ENCODE results near the gene GALNT1.
A peak's percentile ranks its signal among the peaks of the same experiment; 100 is the strongest.

GALNT1 gene

DNA sequence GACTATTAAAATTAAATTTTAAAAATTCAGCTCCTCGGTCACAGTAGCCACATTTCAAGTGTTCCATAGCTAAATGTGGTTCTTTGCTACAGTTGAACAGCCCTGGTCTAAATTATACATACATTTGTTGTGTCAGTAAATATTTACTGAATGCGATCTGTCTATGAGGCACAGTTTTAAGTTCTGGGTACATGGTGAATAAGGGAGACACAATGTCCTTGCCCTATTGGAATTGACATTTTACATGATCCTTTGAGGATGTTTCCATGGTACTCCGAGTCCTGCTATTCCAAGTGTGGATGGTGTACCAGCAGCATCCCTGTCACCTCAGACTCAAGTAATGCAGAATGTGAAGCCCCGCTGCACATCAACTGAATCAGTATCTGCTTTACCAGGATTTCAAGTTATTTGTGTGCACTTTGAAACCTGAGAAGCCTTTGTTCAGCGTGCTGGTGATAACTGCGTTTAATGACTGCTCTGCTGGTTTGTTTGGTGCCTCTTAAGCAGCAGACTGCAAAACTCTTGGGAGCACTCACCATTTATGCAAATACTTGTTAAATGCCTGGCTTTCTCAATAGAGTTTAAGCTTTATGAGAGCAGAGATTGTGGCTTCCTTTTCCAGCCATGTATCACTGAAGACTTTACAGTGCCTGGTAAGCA, 1.5 kb downstream of the GALNT1 start:
- DNase-seq (ENCODE audit: low read depth in 2 of 2), result no peak

DNA sequence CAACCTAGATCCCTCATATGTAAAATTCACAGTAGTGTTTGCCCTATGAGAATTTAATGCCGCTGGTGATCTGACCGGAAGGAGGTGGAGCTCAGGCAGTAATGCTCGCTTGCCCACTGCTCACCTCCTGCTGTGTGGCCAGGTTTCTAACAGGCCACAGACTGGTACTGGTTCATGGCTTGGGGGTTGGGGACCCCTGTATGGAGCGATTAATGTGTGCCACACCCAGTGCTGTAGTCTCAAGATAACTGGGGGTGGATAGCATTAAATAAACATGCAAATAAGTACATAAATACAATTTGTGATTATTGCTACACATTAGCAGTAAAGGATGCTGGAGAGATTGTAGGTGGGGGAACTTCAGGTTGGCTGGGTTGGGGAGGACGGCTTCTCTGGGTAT, 3.2 kb downstream of the GALNT1 start:
- DNase-seq (ENCODE audit: low read depth in 2 of 2), result no peak

GRCh38 chr18:35585608-35586007, 4.1 kb downstream of the GALNT1 start:
- DNase-seq (ENCODE audit: low read depth in 2 of 2), result no peak

GRCh38 chr18:35588122-35588521, 6.6 kb downstream of the GALNT1 start:
- DNase-seq (ENCODE audit: low read depth in 2 of 2), result no peak

GRCh38 chr18:35588995-35589394, 7.5 kb downstream of the GALNT1 start:
- DNase-seq (ENCODE audit: low read depth in 2 of 2), result no peak

DNA sequence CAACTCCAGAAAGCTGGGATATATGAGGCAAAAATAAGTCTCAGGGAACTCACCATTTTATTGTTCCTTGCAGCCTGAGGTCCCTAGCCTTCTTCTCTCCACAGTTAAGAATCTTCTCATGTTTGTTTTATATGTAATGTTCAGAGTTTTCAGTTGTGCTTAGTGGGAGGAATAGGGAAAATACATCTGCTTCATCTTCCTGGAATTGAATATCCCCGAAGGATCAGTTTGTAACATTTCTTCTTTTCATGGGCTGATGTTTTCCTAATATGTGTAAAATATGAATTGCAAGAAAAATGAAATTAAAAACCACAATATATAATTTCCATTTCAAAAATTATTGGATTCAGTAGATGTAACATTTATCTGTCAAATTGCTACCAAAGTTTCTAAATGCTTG, 8.0 kb downstream of the GALNT1 start:
- DNase-seq (ENCODE audit: low read depth in 2 of 2), result no peak

- no peak for DNase-seq (ENCODE audit: low read depth in 2 of 2)
Observed at GRCh38 chr18:35590935-35591334, 9.4 kb downstream of the GALNT1 start.

DNA sequence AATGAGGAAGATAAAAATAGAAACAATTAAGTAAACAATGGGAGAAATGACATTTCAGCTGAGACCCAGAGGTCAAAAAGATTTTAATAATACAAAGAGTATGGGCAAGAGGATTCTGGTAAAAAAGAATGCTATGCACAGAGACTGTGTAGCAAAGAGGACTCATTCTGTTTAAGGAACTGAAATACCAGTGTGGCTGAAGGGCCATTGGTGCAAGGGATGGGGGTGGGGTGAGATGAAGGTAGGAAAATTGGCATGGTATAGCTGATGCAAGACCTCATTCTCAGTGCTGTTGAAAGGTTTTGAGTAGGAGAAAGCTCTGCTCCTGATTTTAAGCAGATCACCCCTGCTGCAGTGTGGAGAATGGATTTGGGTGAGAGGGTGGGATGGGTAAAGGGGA, 10.8 kb downstream of the GALNT1 start:
- DNase-seq (ENCODE audit: low read depth in 2 of 2), result no peak

GRCh38 chr18:35593859-35594258, 12.3 kb downstream of the GALNT1 start:
- DNase-seq (ENCODE audit: low read depth in 2 of 2), result no peak

- DNase-seq (ENCODE audit: low read depth in 2 of 2), result no peak
Observed at GRCh38 chr18:35597758-35598157, 16.2 kb downstream of the GALNT1 start.

- DNase-seq (ENCODE audit: low read depth in 2 of 2), result no peak
Observed at GRCh38 chr18:35602193-35602820, 20.8 kb downstream of the GALNT1 start.

GRCh38 chr18:35603008-35603407, 21.5 kb downstream of the GALNT1 start:
- DNase-seq (ENCODE audit: low read depth in 2 of 2), result no peak

GRCh38 chr18:35603528-35603927, 22.0 kb downstream of the GALNT1 start:
- no peak for DNase-seq (ENCODE audit: low read depth in 2 of 2)

- DNase-seq (ENCODE audit: low read depth in 2 of 2), result no peak
Observed at GRCh38 chr18:35604369-35604768, 22.8 kb downstream of the GALNT1 start.

DNA sequence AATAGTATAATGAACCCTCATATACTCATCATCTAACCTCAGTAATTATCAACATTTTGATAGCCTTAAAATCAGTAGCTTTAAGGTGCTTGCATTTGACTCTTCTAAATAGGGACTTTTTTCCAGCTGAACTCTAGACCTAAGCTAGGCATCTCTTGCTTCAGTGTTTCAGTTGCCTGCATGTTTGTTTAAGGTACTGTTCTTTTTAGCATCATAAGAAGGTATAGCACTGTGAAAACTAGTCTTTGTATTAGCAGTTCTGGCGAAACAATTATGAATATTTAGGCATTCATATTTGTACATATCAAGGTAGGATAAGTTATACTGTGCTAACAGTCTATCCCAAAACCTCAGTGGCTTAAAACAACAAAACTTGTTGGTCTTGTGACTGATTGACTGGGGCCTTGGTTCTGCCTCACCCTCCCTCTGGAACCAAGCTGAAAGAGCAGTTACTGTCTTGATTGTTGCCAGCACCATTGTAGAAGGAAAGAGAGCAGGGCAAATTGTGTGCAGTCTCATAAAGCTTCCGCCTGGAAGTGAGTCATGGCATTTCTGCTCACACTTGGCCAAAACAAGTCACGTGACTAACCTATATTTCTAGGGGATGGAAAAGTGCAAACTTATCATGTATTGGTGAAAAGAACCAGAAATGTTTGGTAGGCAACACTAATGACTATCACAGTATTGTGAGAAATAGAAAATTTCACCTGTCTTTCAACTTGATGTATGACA, 24.3 kb downstream of the GALNT1 start:
- no peak for DNase-seq (ENCODE audit: low read depth in 2 of 2)

- DNase-seq (ENCODE audit: low read depth in 2 of 2), result no peak
Observed at GRCh38 chr18:35609236-35609635, 27.7 kb downstream of the GALNT1 start.

DNA sequence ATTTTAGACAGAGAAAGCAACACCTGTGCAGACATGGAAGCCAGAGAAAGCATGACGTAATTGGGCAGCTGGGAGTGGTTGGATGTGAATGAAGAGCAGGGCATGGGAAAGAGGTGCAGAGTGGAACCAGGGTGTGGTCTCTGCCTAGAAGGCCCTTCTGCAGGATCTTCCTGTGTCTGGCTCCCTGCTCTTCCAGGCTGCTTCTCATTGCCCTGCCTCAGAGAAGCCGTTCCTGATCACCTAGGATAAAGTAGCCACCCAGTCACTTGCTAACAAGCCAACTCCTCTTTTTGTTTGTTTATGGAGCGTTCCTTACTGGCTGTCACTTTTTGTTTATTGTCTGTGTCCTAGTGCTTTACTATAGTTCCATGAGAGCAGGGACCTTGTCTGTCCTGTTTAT, 28.5 kb downstream of the GALNT1 start:
- no peak for DNase-seq (ENCODE audit: low read depth in 2 of 2)

DNA sequence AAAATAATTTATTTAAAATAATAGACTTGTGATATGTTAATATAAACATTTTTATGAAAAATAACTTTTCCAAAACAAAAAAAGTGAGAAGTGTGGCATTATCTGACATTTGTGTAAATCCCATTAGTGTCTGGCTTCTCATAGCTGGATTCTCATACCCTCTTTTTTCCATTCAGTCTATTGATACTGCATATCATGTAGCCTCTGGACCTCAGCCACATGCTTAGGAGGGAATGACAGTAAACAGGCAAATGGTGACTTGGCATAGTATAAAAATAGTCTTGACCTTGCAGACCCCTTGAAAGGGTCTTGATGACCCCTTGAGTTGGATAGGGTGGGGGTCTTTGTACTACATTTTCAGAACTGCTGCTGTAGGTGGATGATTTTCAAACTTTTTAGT, 29.2 kb downstream of the GALNT1 start:
- DNase-seq (ENCODE audit: low read depth in 2 of 2), result no peak

DNA sequence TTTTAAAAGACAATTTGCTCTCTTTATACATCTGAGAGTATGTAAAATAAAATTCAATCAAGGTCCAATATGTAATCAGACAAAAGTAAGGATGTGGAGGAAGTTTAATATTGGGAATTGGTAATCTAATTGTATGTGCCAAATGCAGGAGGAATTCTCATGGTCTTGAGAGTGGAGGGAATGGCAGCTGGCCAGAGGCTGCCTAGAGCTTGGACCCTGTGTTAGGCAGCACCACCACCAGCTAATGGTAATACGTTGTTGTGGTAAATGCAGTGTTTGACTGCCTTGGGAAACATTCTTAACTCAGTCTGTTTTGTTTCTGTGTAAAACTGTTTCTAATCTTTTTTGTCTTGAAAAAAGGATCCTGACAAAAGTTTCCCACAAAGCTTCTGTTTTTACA, 30.0 kb downstream of the GALNT1 start:
- DNase-seq (ENCODE audit: low read depth in 2 of 2), result no peak

- DNase-seq (ENCODE audit: low read depth in 2 of 2), result no peak
Observed at GRCh38 chr18:35616074-35616473, 34.5 kb downstream of the GALNT1 start.

DNA sequence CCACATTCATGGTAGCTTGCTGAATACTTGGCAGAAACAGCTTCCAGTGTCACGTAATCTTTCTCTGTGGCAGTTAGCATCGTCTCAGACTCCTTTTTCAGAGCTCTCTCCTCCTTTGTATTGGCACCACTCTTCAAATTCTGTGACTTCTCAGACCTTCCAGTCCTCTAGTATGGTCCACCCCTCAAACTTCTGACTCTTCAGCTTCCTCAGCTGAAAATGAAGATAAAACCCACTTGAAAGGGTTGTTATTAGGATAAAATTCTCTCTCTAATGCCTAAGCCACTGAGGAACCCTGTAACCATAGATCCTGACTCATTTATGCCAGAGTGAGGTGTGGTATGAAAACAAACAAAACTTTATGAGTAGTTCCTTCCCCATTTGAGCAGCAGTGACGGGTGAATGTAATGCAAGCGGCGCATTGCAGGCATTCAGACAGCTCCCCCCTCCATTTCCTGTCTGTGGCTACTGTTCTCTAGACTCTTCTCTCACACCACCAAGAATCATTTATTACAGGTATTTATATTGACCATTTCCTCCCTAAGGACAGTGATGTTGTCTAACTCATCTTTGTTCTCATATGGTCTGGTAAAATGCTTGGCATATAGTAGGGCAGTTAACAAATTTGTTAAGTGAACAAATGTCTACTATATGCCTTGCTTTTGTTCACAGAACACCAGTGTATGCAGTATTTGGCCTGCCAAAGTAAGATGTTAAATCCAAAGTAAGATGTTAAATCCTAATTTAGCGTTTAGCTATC, 35.3 kb downstream of the GALNT1 start:
- peak; percentile 26 to 38 for DNase-seq (ENCODE audit: low read depth in 2 of 2)

GRCh38 chr18:35617865-35618264, 36.3 kb downstream of the GALNT1 start:
- DNase-seq (ENCODE audit: low read depth in 2 of 2), result no peak

Data from stimulated activated CD8-positive, alpha-beta memory T cell treated with anti-CD3 and anti-CD28 coated beads, Interleukin-2, amount 100 ng/mL, for 48 hours (primary cell).